ENCODE results near the gene ZDHHC20. TPM values are rescaled to one million over a fixed set of nuclear protein-coding genes. Genes with fewer than 3 reads are reported as not detected.

The ZDHHC20 gene
- total RNA-seq, 1 donor from 2014 or later: 175 TPM

DNA sequence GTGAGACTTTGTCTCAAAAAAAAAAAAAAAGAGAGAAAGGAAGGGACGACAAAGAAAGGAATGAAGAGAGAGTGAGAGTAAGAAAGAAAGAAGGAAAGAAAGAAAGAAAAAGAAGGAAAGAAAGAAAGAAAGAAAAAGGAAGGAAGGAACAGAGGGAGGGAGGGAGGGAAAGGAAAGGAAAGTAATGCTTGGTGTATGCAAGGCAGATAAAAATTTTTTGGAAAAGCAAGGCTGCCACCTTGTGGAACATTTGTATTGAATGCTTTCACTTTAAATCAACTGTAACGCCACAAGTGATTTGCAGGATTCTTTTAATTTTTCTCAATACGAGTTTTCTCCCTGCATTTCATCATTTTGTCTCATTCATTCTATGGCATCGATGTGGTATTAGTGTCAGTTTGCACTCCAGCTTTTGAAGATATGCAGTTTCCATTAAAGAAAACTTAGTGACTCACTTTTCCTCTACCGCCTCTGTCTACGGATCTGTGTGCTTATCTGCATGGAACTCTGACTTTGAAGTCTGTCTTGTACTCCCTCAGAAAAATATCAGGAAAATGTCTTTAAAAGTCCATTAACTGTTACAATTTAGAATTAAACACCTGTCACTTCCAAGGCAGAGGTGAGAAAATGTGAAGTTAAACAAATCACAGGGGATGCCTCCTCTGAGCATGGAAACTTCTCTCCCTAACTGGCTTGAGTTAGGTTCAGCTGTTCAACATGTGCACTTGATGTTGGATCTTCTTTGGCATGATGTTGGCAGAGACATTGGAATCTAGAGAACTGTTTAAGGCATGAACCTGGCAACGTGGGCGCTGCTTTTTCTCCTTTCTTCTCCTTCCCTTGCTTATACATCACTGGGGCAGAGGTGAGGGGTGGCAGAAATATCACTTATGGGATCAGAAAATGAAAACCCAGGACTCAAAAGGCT lies 20.0 kb upstream of the ZDHHC20 start:
- Mint-ChIP-seq H3K27ac (no peak overlapping the region), H3K36me3 (no peaks in the 10 kb centered on the region), H3K27me3 (ENCODE audit: insufficient read depth, low read depth) (peaks cover 5% of the 10 kb centered on the region), H3K4me1 (peaks cover 6% of the 10 kb centered on the region), H3K9me3 (no peaks in the 10 kb centered on the region), H3K4me3 (no peak overlapping the region)
- Histone ChIP-seq H3K9ac (no peak overlapping the region), H3F3A (ENCODE audit: low read depth) (peaks cover 5% of the 10 kb centered on the region), H3K4me2 (no peak overlapping the region), H3K27me3 (no peaks in the 10 kb centered on the region), H3K4me1 (no peaks in the 10 kb centered on the region), H4K20me1 (ENCODE audit: low read depth) (no peaks in the 10 kb centered on the region), H3K79me2 (ENCODE audit: low read depth) (no peaks in the 10 kb centered on the region), H3K4me3 (no peak overlapping the region), H3K9me3 (ENCODE audit: low read depth) (no peaks in the 10 kb centered on the region), H3K27ac (no peak overlapping the region), H3K36me3 (no peaks in the 10 kb centered on the region), H2AFZ (replicated peaks) (no peak overlapping the region)
- DNase-seq (ENCODE audit: low spot score): peak; percentile 80
- TF ChIP-seq, protein P1, sequence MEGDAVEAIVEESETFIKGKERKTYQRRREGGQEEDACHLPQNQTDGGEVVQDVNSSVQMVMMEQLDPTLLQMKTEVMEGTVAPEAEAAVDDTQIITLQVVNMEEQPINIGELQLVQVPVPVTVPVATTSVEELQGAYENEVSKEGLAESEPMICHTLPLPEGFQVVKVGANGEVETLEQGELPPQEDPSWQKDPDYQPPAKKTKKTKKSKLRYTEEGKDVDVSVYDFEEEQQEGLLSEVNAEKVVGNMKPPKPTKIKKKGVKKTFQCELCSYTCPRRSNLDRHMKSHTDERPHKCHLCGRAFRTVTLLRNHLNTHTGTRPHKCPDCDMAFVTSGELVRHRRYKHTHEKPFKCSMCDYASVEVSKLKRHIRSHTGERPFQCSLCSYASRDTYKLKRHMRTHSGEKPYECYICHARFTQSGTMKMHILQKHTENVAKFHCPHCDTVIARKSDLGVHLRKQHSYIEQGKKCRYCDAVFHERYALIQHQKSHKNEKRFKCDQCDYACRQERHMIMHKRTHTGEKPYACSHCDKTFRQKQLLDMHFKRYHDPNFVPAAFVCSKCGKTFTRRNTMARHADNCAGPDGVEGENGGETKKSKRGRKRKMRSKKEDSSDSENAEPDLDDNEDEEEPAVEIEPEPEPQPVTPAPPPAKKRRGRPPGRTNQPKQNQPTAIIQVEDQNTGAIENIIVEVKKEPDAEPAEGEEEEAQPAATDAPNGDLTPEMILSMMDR (IDR thresholded peaks at IDR 0.05): peak; percentile 66
- TF ChIP-seq EZH2phosphoT487 (IDR thresholded peaks at IDR 0.05) (no peak), EZH2 (IDR thresholded peaks at IDR 0.05) (no peak)

GRCh38 chr13:21476893-21477472 lies 17.9 kb upstream of the ZDHHC20 start:
- Mint-ChIP-seq H3K4me1 (peaks cover 6% of the 10 kb centered on the region), H3K27me3 (ENCODE audit: insufficient read depth, low read depth) (peaks cover 4% of the 10 kb centered on the region), H3K27ac (no peak overlapping the region), H3K4me3 (peak overlapping the region; percentile 79), H3K36me3 (no peaks in the 10 kb centered on the region), H3K9me3 (no peaks in the 10 kb centered on the region)
- Histone ChIP-seq H2AFZ (replicated peaks) (peak overlapping the region; percentile 92), H3K9me3 (ENCODE audit: low read depth) (no peaks in the 10 kb centered on the region), H3K27ac (no peak overlapping the region), H3F3A (ENCODE audit: low read depth) (peaks cover 5% of the 10 kb centered on the region), H3K79me2 (ENCODE audit: low read depth) (no peaks in the 10 kb centered on the region), H3K4me2 (peak overlapping the region; percentile 70), H3K9ac (no peak overlapping the region), H3K27me3 (no peaks in the 10 kb centered on the region), H3K36me3 (no peaks in the 10 kb centered on the region), H3K4me1 (no peaks in the 10 kb centered on the region), H3K4me3 (peak overlapping the region; percentile 41), H4K20me1 (ENCODE audit: low read depth) (no peaks in the 10 kb centered on the region)
- TF ChIP-seq EZH2phosphoT487 (IDR thresholded peaks at IDR 0.05) (no peak), EZH2 (IDR thresholded peaks at IDR 0.05) (no peak)
- TF ChIP-seq, protein P1 (IDR thresholded peaks at IDR 0.05): peak; percentile 98
- DNase-seq (ENCODE audit: low spot score): peak; percentile 92

- Mint-ChIP-seq H3K4me3 (no peak overlapping the region), H3K27ac (no peak overlapping the region), H3K36me3 (no peaks in the 10 kb centered on the region), H3K4me1 (peaks cover 6% of the 10 kb centered on the region), H3K27me3 (ENCODE audit: insufficient read depth, low read depth) (peaks cover 4% of the 10 kb centered on the region), H3K9me3 (peaks cover 9% of the 10 kb centered on the region)
- H4K20me1 ChIP-seq (ENCODE audit: low read depth): no peaks in the 10 kb centered on the region
- peaks cover 3% of the 10 kb centered on the region for H3K9me3 ChIP-seq (ENCODE audit: low read depth)
- H3K4me3 ChIP-seq: no peak overlapping the region
- H3F3A ChIP-seq (ENCODE audit: low read depth): peaks cover 5% of the 10 kb centered on the region
- H3K9ac ChIP-seq: no peak overlapping the region
- H2AFZ ChIP-seq (replicated peaks): no peak overlapping the region
- no peaks in the 10 kb centered on the region for H3K27me3 ChIP-seq
- DNase-seq (ENCODE audit: low spot score): no peak
- no peaks in the 10 kb centered on the region for H3K79me2 ChIP-seq (ENCODE audit: low read depth)
- H3K36me3 ChIP-seq: no peaks in the 10 kb centered on the region
- H3K4me2 ChIP-seq: no peak overlapping the region
- no peak overlapping the region for H3K27ac ChIP-seq
- TF ChIP-seq EZH2phosphoT487 (IDR thresholded peaks at IDR 0.05): no peak
- TF ChIP-seq EZH2 (IDR thresholded peaks at IDR 0.05): no peak
- TF ChIP-seq, protein P1 (IDR thresholded peaks at IDR 0.05): no peak
- H3K4me1 ChIP-seq: no peaks in the 10 kb centered on the region
Observed at GRCh38 chr13:21475115-21475514, 16.0 kb upstream of the ZDHHC20 start.

Data from neural progenitor cell (in vitro differentiated cells).